ENCODE measurements around the gene PTPRN2. TPM values are rescaled to one million over a fixed set of nuclear protein-coding genes. Genes with fewer than 3 reads are reported as not detected.

The PTPRN2 gene
- total and polyA plus RNA-seq, 9 of the 15 experiments (the other 6 are each of a cell fraction or from before 2014, with no cell fraction given) = not detected

- TF ChIP-seq IFI16 (CRISPR knock-in tag; IDR thresholded peaks at IDR 0.05) = no peak
- no peak for TF ChIP-seq GABPB1 (CRISPR knock-in tag; IDR thresholded peaks at IDR 0.05)
- no peak for TF ChIP-seq XRCC5 (IDR thresholded peaks at IDR 0.05; ENCODE audit: low read depth, low read length)
- TF ChIP-seq PURB (CRISPR knock-in tag; IDR thresholded peaks at IDR 0.05; ENCODE audit: low read depth) = no peak
- TF ChIP-seq, protein P1, sequence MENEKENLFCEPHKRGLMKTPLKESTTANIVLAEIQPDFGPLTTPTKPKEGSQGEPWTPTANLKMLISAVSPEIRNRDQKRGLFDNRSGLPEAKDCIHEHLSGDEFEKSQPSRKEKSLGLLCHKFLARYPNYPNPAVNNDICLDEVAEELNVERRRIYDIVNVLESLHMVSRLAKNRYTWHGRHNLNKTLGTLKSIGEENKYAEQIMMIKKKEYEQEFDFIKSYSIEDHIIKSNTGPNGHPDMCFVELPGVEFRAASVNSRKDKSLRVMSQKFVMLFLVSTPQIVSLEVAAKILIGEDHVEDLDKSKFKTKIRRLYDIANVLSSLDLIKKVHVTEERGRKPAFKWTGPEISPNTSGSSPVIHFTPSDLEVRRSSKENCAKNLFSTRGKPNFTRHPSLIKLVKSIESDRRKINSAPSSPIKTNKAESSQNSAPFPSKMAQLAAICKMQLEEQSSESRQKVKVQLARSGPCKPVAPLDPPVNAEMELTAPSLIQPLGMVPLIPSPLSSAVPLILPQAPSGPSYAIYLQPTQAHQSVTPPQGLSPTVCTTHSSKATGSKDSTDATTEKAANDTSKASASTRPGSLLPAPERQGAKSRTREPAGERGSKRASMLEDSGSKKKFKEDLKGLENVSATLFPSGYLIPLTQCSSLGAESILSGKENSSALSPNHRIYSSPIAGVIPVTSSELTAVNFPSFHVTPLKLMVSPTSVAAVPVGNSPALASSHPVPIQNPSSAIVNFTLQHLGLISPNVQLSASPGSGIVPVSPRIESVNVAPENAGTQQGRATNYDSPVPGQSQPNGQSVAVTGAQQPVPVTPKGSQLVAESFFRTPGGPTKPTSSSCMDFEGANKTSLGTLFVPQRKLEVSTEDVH (IDR thresholded peaks at IDR 0.05; ENCODE audit: low read depth, partially characterized antibody) = no peak
- TF ChIP-seq ATF3 (IDR thresholded peaks at IDR 0.05) = no peak
- no peak for TF ChIP-seq ATF3 (CRISPR knock-in tag; conservative IDR thresholded peaks at IDR 0.05)
- TF ChIP-seq ZNF140 (CRISPR knock-in tag; IDR thresholded peaks at IDR 0.05) = no peak
- no peak for TF ChIP-seq MGA (IDR thresholded peaks at IDR 0.05)
Observed at GRCh38 chr7:158591944-158592343, 4.3 kb upstream of the PTPRN2 start (continued).
